Suprapubic skin (tissue), 3 donors: ENCODE measurements around the gene SNRPD3.

Experiments used
- CTCF ChIP-seq, 2 donors: fragments of 200-600 bp in 1 of 2; fragments of 450-650 bp in 1 of 2; sonication (generic) in 1 of 2; IDR thresholded peaks; one replicate each; pipeline ENCODE4 v1.5.1; 2016 to 2019; ENCODE audit warnings: antibody characterized with exemption in 2 of 2, mild to moderate bottlenecking in 1 of 2, moderate library complexity in 1 of 2
- POLR2A ChIP-seq, 2 donors: fragments of 450-650 bp; IDR thresholded peaks; one replicate each; pipeline ENCODE4 v1.6.1; 2017; ENCODE audit warnings: antibody characterized with exemption in 2 of 2, mild to moderate bottlenecking in 2 of 2, moderate library complexity in 2 of 2

GRCh38 chr22:24553597-24554312 is 2.0 kb upstream of the SNRPD3 start:
- TF ChIP-seq POLR2A (IDR thresholded peaks at IDR 0.05) (no peak), CTCF (IDR thresholded peaks at IDR 0.05) (no peak)
